ENCODE results near the gene COL4A3. TPM values are rescaled to one million over a fixed set of nuclear protein-coding genes. Genes with fewer than 3 reads are reported as not detected.

The COL4A3 gene
- total RNA-seq, 1 donor from 2014 or later = 1.5 TPM

GRCh38 chr2:227349989-227350612 lies 185.7 kb downstream of the COL4A3 start:
- no peaks in the 10 kb centered on the region for H3K27me3 ChIP-seq
- TF ChIP-seq POLR2AphosphoS5 (IDR thresholded peaks at IDR 0.05; ENCODE audit: insufficient read depth in 1 of 2, low read depth in 1 of 2) = no peak
- no peak for TF ChIP-seq POLR2A (IDR thresholded peaks at IDR 0.05)
- TF ChIP-seq CTCF (IDR thresholded peaks at IDR 0.05) = no peak
- peaks cover 0 to 4% of the 10 kb centered on the region in 2 donors for H3K36me3 ChIP-seq

DNA sequence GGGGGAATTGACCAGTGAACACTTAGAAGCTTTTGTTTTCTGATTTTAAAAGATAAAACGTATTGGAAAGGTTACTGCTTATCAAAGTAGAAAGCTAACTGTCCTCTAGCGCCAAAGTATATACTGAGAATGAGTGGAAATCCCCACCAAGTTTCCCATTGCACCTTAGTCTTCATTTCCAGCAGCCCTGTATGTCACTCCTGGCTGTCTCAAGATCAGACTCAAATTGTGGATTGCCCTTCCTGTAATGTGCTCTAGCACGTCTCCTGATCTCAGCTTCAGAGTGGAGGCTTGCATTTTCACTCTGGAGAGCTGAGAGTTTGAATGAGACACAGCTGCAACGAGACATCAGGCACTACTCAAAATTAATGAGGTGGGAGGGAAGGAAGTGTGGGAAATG lies 187.2 kb downstream of the COL4A3 start:
- TF ChIP-seq CTCF (IDR thresholded peaks at IDR 0.05) = no peak
- TF ChIP-seq POLR2AphosphoS5 (IDR thresholded peaks at IDR 0.05; ENCODE audit: insufficient read depth in 1 of 2, low read depth in 1 of 2) = no peak
- TF ChIP-seq POLR2A (IDR thresholded peaks at IDR 0.05) = no peak
- H3K9me3 ChIP-seq = no peaks in the 10 kb centered on the region
- intact Hi-C loops (cut with DNase I) = no loop called here
- H3K4me3 ChIP-seq = no peak overlapping the region
- no peaks in the 10 kb centered on the region for H3K4me1 ChIP-seq
- no peak for DNase-seq (ENCODE audit: extremely low spot score in 2 of 2)
- peaks cover 0 to 19% of the 10 kb centered on the region in 2 donors for H3K36me3 ChIP-seq
- no peaks in the 10 kb centered on the region for H3K27me3 ChIP-seq
- H3K27ac ChIP-seq = no peak overlapping the region

More at GRCh38 chr2:227349989-227350612, 185.7 kb downstream of the COL4A3 start:
- intact Hi-C loops (cut with DNase I) = no loop called here
- H3K27ac ChIP-seq = no peak overlapping the region
- H3K9me3 ChIP-seq = no peaks in the 10 kb centered on the region
- no peak for DNase-seq (ENCODE audit: extremely low spot score in 2 of 2)
- no peak overlapping the region for H3K4me3 ChIP-seq
- no peaks in the 10 kb centered on the region for H3K4me1 ChIP-seq

DNA sequence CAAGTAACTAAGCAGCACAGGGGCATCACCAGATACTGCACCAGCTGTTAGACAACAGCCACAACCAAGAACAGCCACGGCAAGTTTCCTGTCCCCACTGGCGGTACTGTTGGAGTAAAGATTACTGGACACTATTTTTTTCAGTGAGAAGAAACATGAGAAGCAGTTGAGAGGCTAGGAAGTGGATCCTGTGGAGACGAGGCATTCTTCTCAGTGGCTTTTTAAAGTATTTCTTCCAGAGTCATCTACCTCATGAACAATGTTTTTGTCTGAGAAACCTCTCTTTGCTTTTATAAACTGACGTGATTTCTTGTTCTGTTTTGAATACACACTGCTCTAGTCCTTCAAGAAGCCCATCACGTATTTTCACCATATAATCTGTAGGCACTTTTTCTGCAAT lies 195.9 kb downstream of the COL4A3 start:
- TF ChIP-seq POLR2A (IDR thresholded peaks at IDR 0.05) (no peak), CTCF (IDR thresholded peaks at IDR 0.05) (no peak), POLR2AphosphoS5 (IDR thresholded peaks at IDR 0.05; ENCODE audit: insufficient read depth in 1 of 2, low read depth in 1 of 2) (no peak)
- intact Hi-C loops (cut with DNase I) = no loop called here
- Histone ChIP-seq H3K9me3 (no peaks in the 10 kb centered on the region), H3K27ac (no peak overlapping the region), H3K4me3 (no peak overlapping the region), H3K36me3 (peaks cover 0 to 43% of the 10 kb centered on the region in 2 donors), H3K4me1 (no peaks in the 10 kb centered on the region), H3K27me3 (no peaks in the 10 kb centered on the region)
- DNase-seq (ENCODE audit: extremely low spot score in 2 of 2) = no peak

- TF ChIP-seq POLR2AphosphoS5 (IDR thresholded peaks at IDR 0.05; ENCODE audit: insufficient read depth in 1 of 2, low read depth in 1 of 2) (no peak), POLR2A (IDR thresholded peaks at IDR 0.05) (no peak), CTCF (IDR thresholded peaks at IDR 0.05) (no peak)
These were observed 199.3 kb downstream of the COL4A3 start for GRCh38 chr2:227363756-227364155.

More at GRCh38 chr2:227363756-227364155, 199.3 kb downstream of the COL4A3 start:
- H3K4me3 ChIP-seq = no peak overlapping the region
- H3K4me1 ChIP-seq = no peaks in the 10 kb centered on the region
- H3K27ac ChIP-seq = no peak overlapping the region
- H3K9me3 ChIP-seq = no peaks in the 10 kb centered on the region
- peaks cover 0 to 11% of the 10 kb centered on the region in 2 donors for H3K36me3 ChIP-seq
- no peaks in the 10 kb centered on the region for H3K27me3 ChIP-seq
- intact Hi-C loops (cut with DNase I) = no loop called here
- no peak for DNase-seq (ENCODE audit: extremely low spot score in 2 of 2)

Other genes starting within 250 kb of the COL4A3 start
- 2.5 TPM for gene COL4A4, start 419 bp upstream of the COL4A3 start, total RNA-seq
- gene MFF, start 160.6 kb downstream of the COL4A3 start, total RNA-seq = 109 TPM
- gene TM4SF20, start 214.7 kb downstream of the COL4A3 start, total RNA-seq = not detected
- gene SCYGR1, start 223.3 kb downstream of the COL4A3 start, total RNA-seq = not detected